HG03045 (cell line): ENCODE data around the gene WNT5A.

Source experiments
- ATAC-seq: cut with Tn5 transposase; IDR thresholded peaks from one replicate; pipeline ENCODE4 v1.9.1; 2021; ENCODE audit warnings: mild to moderate bottlenecking, moderate library complexity; ENCODE audit not compliant: unreplicated experiment

WNT5A gene

DNA sequence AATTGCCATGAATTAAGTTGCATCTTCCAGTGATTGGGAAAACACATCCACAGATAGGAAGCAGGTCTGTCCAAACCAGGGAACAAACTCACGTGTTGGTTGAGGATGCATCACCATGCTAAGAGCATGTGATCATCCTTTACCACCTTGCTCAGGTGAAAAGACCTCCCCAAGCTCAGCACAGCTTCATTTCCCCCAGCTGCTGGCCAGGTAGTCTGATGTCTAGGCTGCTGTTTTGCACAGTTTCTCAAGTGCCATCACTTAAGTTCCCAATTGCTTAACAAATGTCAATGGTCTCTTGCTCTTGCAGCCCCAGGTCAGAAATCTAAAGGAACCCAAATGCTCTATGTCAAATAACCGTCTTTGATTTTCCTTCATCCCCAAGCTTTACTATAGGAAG, 34.2 kb downstream of the WNT5A start:
- no peak for ATAC-seq

- ATAC-seq: no peak
Measured at GRCh38 chr3:55449527-55449926, 37.6 kb downstream of the WNT5A start.

GRCh38 chr3:55446850-55447249, 40.3 kb downstream of the WNT5A start:
- no peak for ATAC-seq

GRCh38 chr3:55445551-55445950, 41.6 kb downstream of the WNT5A start:
- no peak for ATAC-seq

DNA sequence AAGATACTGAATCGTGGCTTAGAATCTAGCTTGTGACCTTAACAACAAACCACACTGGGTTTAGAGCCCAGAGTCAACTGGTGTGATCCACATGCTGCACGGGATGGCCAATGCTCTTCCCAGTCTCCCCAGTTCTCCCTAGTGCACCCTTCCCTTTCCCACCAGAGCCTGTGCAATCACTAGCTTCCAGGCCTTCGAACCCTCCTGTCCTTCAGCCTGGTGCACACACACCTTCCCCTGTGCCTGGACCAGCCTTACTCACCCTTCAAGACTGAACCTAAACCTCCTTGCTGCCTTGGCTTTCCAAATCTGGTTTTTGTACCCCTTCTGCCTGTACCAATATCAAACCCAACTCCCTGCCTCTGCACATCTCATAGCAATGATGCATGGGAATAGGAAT, 43.8 kb downstream of the WNT5A start:
- ATAC-seq: no peak

- no peak for ATAC-seq
Measured at GRCh38 chr3:55442861-55443260, 44.2 kb downstream of the WNT5A start.

GRCh38 chr3:55441499-55441898, 45.6 kb downstream of the WNT5A start:
- no peak for ATAC-seq

DNA sequence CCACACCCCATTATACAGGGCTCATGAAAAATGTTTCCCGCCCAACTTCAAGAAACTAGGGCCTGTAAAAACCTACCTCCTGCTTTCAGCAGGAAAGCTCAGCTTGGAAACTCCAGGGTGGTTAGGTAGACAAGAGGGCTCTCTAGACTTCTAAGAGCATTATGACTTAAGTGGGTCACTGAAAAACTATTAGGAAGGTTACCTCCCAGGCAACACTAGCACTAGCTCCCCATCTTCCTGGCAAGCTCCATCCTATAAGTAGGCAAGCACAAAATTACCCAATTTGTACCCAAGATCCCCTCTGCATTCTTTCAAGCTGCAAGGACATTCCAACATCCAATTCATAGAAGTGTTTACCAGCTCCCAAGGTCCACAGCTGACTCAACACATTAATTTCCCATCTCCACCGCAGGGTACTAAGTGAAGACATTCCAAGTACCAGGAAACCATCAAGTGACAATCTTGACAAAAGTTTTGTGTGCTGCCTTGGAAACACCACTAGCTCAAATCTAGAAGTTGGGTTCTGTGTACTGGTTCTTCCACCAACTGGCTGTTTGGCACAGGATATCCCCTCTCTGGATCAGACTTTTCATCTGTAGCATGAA, 46.9 kb downstream of the WNT5A start:
- ATAC-seq: no peak

GRCh38 chr3:55439657-55440056, 47.4 kb downstream of the WNT5A start:
- ATAC-seq: no peak

DNA sequence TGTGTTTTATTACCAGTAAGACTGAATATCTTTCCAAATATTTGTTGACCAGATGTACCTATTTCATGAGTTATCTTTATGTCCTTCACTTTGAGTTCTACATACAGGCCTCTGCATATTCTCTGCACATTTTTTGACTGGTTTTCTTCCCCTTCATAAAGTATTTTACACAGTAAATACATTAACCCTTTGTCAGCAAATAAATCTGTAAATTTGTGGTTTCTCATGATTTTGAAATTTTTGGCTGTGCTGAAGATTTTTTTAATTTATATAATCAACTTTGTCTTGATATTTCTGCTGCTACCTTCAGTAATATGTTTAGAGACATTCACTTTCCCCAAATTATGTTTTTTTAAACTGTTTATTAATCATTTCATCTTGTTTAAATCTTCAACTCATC, 50.5 kb downstream of the WNT5A start:
- ATAC-seq: no peak

DNA sequence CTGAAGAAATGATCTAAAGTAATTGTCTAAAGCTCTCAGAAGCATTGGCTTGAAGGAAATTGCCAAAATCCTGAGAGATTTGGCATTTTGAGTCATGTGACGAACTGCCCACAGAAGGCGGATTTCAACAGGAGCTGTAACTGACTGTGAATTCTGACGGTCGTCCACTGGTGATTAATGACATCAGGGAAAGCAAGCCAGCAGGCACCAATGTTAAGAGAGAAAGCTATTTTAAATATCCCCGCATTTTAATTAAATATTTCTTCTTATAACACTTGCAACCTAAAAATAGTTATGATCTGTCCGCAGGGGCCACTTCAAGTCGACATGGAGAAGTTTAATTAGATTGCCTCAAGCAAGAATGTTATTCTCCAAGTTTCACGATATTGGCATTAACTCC, 51.6 kb downstream of the WNT5A start:
- no peak for ATAC-seq

DNA sequence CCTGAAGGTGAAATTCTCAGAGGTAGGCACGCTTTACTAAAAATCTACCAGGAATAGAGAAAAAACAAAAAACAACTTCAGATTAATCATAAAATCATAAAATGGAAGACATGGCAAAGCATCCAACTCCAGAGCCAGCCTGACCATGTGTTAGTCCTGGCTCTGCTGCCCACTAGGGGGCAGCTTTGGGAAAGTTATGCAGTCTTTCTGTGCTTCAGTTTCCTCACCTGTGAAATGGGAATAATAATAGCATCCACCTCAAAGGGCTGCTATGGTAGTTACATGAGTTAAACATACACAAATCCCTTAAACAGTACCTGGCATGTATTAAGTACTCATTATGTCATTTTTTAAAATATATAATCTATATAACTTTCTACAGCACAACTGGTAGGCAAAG, 52.3 kb downstream of the WNT5A start:
- ATAC-seq: no peak

DNA sequence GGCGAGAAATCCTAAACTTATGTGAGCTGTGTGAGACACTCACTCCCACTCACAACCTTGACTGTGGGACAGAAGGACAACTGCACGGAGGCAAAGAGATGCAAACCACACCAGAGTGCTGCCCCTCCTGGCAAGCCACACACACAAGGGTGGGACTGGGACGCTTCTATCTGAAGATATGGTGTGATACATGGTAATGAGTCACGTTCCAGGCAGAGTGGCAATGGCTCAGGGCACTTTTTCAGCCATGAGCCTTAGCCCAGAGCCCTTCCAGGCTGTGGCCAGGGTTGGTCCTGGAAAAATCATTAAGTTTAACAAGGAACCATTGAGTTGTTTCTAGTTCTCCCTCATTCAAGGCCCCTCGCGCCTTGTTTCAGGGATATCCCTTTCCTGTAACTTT, 56.1 kb downstream of the WNT5A start:
- no peak for ATAC-seq

- ATAC-seq: no peak
Measured at GRCh38 chr3:55427739-55428138, 59.4 kb downstream of the WNT5A start.

DNA sequence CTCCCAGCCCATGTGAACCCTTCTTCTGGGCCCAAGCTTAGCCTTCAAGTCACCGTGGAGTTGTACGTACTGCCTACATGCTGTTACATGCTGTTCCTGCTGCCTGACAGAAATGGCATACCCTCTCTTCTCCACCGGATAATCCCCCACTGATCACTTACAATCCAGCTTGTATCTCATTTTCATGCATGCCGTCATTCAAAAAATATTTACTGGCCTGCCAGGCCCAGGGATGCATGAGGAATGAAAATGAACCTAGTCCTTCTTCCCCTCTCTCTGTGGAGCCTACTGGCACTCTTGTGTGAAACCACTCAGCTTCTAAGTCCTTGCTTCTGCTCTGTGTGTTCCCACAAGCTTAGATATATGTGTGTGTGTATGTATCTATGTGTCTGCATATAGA, 60.6 kb downstream of the WNT5A start:
- ATAC-seq: no peak

GRCh38 chr3:55423782-55424181, 63.3 kb downstream of the WNT5A start:
- ATAC-seq: no peak

GRCh38 chr3:55417211-55417610, 69.9 kb downstream of the WNT5A start:
- ATAC-seq: no peak

DNA sequence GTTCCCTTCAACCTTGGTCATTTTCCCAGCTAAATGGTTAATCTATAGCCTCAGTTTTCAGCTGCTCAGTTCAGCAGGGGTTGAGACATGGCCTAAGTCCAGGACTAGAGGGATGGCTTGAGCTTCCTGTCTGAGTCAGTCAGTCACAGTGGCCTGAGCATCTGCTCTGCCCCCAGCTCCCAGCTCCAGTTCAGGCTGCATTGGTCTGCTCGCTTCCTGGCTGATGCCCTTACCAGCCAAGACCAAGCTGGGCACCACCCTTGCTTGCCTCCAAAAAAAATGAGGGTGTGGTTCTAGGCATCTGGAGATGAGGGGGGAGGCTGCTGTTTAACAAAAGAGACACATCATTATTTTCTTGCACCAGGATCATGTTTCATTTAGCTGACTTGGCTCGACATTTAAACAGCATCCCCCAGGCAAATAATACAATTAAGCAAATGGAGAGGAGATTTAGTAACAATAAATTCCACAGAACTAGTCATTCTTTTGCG, 70.7 kb downstream of the WNT5A start:
- ATAC-seq: no peak
